ENCODE measurements around the gene TCTN2.
A peak's percentile ranks its signal among the peaks of the same experiment; 100 is the strongest.

TCTN2 gene

GRCh38 chr12:123686636-123687190, 15.8 kb downstream of the TCTN2 start:
- Histone ChIP-seq H3K27ac (ENCODE audit: low read depth, low read length) (no peak overlapping the region), H2AFZ (ENCODE audit: low read length, unreplicated experiment) (no peak overlapping the region), H3K4me1 (ENCODE audit: control insufficient read depth, insufficient read depth, low read length, unreplicated experiment) (no peaks in the 10 kb centered on the region), H3K79me2 (ENCODE audit: control insufficient read depth, insufficient read depth, low read length, unreplicated experiment) (no peaks in the 10 kb centered on the region), H3K4me3 (ENCODE audit: low read depth, low read length) (no peak overlapping the region), H3K27me3 (ENCODE audit: insufficient read depth, low read length) (no peaks in the 10 kb centered on the region), H3K36me3 (ENCODE audit: insufficient read depth, low read length) (peaks cover 5% of the 10 kb centered on the region; the same call in 1 of the 2 replicates)

GRCh38 chr12:123690191-123690840, 19.4 kb downstream of the TCTN2 start:
- Histone ChIP-seq H3K27me3 (ENCODE audit: insufficient read depth, low read length) (no peaks in the 10 kb centered on the region), H3K4me1 (ENCODE audit: control insufficient read depth, insufficient read depth, low read length, unreplicated experiment) (no peaks in the 10 kb centered on the region), H3K36me3 (ENCODE audit: insufficient read depth, low read length) (peaks cover 5% of the 10 kb centered on the region; the same call in 1 of the 2 replicates), H2AFZ (ENCODE audit: low read length, unreplicated experiment) (no peak overlapping the region), H3K79me2 (ENCODE audit: control insufficient read depth, insufficient read depth, low read length, unreplicated experiment) (no peaks in the 10 kb centered on the region), H3K4me3 (ENCODE audit: low read depth, low read length) (no peak overlapping the region), H3K27ac (ENCODE audit: low read depth, low read length) (no peak overlapping the region)

- Histone ChIP-seq H3K79me2 (ENCODE audit: control insufficient read depth, insufficient read depth, low read length, unreplicated experiment) (no peaks in the 10 kb centered on the region), H3K4me3 (ENCODE audit: low read depth, low read length) (no peak overlapping the region), H2AFZ (ENCODE audit: low read length, unreplicated experiment) (no peak overlapping the region), H3K4me1 (ENCODE audit: control insufficient read depth, insufficient read depth, low read length, unreplicated experiment) (no peaks in the 10 kb centered on the region), H3K27me3 (ENCODE audit: insufficient read depth, low read length) (no peaks in the 10 kb centered on the region), H3K36me3 (ENCODE audit: insufficient read depth, low read length) (no peaks in the 10 kb centered on the region; the same call in 1 of the 2 replicates), H3K27ac (ENCODE audit: low read depth, low read length) (no peak overlapping the region)
These were observed 25.3 kb downstream of the TCTN2 start for GRCh38 chr12:123696207-123696606.

DNA sequence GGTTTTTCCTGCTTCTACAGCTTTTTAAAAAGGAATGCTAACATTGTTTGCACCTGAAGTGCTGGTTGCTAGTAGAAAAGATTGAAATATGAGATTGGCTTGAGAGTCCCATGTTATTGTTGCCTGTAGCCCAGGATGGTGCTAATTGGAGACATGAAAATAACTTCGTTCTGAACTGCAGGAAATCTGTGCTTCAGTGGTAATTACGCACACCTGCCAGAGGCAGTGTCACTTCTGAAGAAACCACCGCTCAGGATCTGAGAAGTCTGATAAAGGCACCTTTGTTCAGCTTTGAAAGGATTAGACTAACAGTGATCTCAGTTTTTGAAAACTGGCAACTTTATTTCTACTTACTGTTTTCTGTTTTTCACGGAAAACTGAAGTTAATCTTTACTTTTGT, 25.7 kb downstream of the TCTN2 start:
- Histone ChIP-seq H3K79me2 (ENCODE audit: control insufficient read depth, insufficient read depth, low read length, unreplicated experiment) (no peaks in the 10 kb centered on the region), H2AFZ (ENCODE audit: low read length, unreplicated experiment) (no peak overlapping the region), H3K27me3 (ENCODE audit: insufficient read depth, low read length) (no peaks in the 10 kb centered on the region), H3K4me3 (ENCODE audit: low read depth, low read length) (no peak overlapping the region), H3K36me3 (ENCODE audit: insufficient read depth, low read length) (no peaks in the 10 kb centered on the region; the same call in 1 of the 2 replicates), H3K4me1 (ENCODE audit: control insufficient read depth, insufficient read depth, low read length, unreplicated experiment) (no peaks in the 10 kb centered on the region), H3K27ac (ENCODE audit: low read depth, low read length) (no peak overlapping the region)

GRCh38 chr12:123705935-123706334, 35.0 kb downstream of the TCTN2 start:
- H3K79me2 ChIP-seq (ENCODE audit: control insufficient read depth, insufficient read depth, low read length, unreplicated experiment) = no peaks in the 10 kb centered on the region
- peaks cover 12% of the 10 kb centered on the region for H3K36me3 ChIP-seq (ENCODE audit: insufficient read depth, low read length)
- H3K27ac ChIP-seq (ENCODE audit: low read depth, low read length) = no peak overlapping the region
- H3K27me3 ChIP-seq (ENCODE audit: insufficient read depth, low read length) = no peaks in the 10 kb centered on the region
- H3K4me3 ChIP-seq (ENCODE audit: low read depth, low read length) = no peak overlapping the region
- H3K4me1 ChIP-seq (ENCODE audit: control insufficient read depth, insufficient read depth, low read length, unreplicated experiment) = no peaks in the 10 kb centered on the region
- H2AFZ ChIP-seq (ENCODE audit: low read length, unreplicated experiment) = no peak overlapping the region

DNA sequence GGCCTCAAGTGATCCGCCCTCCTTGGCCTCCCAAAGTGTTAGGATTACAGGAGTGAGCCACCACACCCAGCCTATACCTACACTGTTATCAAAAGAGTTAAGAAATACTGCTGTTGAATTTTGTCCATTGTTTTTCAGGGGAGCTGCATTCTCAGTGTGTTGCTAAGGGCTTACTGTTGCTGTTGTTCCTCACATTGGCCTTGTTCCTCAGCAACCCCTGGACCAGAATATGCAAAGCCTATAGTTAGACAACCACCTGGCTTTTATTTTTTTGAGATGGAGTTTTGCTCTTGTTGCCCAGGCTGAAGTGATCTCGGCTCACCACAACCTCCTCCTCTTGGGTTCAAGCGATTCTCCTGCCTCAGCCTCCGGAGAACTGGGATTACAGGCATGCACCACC, 36.6 kb downstream of the TCTN2 start:
- no peak overlapping the region for H3K4me3 ChIP-seq (ENCODE audit: low read depth, low read length)
- H2AFZ ChIP-seq (ENCODE audit: low read length, unreplicated experiment) = no peak overlapping the region
- H3K27ac ChIP-seq (ENCODE audit: low read depth, low read length) = no peak overlapping the region
- H3K27me3 ChIP-seq (ENCODE audit: insufficient read depth, low read length) = no peaks in the 10 kb centered on the region
- peaks cover 12% of the 10 kb centered on the region for H3K36me3 ChIP-seq (ENCODE audit: insufficient read depth, low read length)
- H3K79me2 ChIP-seq (ENCODE audit: control insufficient read depth, insufficient read depth, low read length, unreplicated experiment) = peaks cover 2% of the 10 kb centered on the region
- no peaks in the 10 kb centered on the region for H3K4me1 ChIP-seq (ENCODE audit: control insufficient read depth, insufficient read depth, low read length, unreplicated experiment)

- Histone ChIP-seq H3K27ac (ENCODE audit: low read depth, low read length) (no peak overlapping the region), H3K4me3 (ENCODE audit: low read depth, low read length) (peak overlapping the region; percentile 99), H3K79me2 (ENCODE audit: control insufficient read depth, insufficient read depth, low read length, unreplicated experiment) (peaks cover 23% of the 10 kb centered on the region), H3K36me3 (ENCODE audit: insufficient read depth, low read length) (no peaks in the 10 kb centered on the region), H2AFZ (ENCODE audit: low read length, unreplicated experiment) (peak overlapping the region; percentile 88), H3K27me3 (ENCODE audit: insufficient read depth, low read length) (no peaks in the 10 kb centered on the region), H3K4me1 (ENCODE audit: control insufficient read depth, insufficient read depth, low read length, unreplicated experiment) (peaks cover 16% of the 10 kb centered on the region)
These were observed 41.9 kb downstream of the TCTN2 start for GRCh38 chr12:123712780-123713319.

GRCh38 chr12:123713398-123713797, 42.5 kb downstream of the TCTN2 start:
- Histone ChIP-seq H3K27me3 (ENCODE audit: insufficient read depth, low read length) (no peaks in the 10 kb centered on the region), H3K27ac (ENCODE audit: low read depth, low read length) (no peak overlapping the region), H3K4me3 (ENCODE audit: low read depth, low read length) (peak overlapping the region; percentile 99), H2AFZ (ENCODE audit: low read length, unreplicated experiment) (no peak overlapping the region), H3K36me3 (ENCODE audit: insufficient read depth, low read length) (no peaks in the 10 kb centered on the region), H3K4me1 (ENCODE audit: control insufficient read depth, insufficient read depth, low read length, unreplicated experiment) (peaks cover 16% of the 10 kb centered on the region), H3K79me2 (ENCODE audit: control insufficient read depth, insufficient read depth, low read length, unreplicated experiment) (peaks cover 23% of the 10 kb centered on the region)

GRCh38 chr12:123713823-123714585, 43.1 kb downstream of the TCTN2 start:
- Histone ChIP-seq H2AFZ (ENCODE audit: low read length, unreplicated experiment) (no peak overlapping the region), H3K27ac (ENCODE audit: low read depth, low read length) (no peak overlapping the region), H3K79me2 (ENCODE audit: control insufficient read depth, insufficient read depth, low read length, unreplicated experiment) (peaks cover 23% of the 10 kb centered on the region), H3K4me1 (ENCODE audit: control insufficient read depth, insufficient read depth, low read length, unreplicated experiment) (peaks cover 16% of the 10 kb centered on the region), H3K36me3 (ENCODE audit: insufficient read depth, low read length) (no peaks in the 10 kb centered on the region), H3K4me3 (ENCODE audit: low read depth, low read length) (peak overlapping the region; percentile 99), H3K27me3 (ENCODE audit: insufficient read depth, low read length) (no peaks in the 10 kb centered on the region)

DNA sequence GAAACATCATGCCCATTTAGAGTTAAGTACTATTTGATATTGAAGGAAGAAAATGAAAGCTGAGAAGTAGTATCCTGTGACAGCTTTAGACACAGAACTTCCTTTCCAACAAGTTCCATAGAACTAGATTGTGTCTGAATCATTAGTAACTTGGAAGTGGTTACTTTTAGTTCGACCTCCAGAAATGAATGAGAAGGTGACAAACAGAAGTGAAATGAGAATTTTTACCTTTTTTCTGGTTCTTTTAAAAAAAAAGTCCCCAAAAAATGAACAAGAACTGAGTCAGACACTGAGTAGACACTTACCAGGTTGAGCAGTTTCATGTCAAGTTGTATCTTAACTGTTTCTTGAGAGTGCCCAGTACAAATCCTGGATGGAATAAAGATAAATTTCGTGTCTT, 44.3 kb downstream of the TCTN2 start:
- Histone ChIP-seq H3K27ac (ENCODE audit: low read depth, low read length) (no peak overlapping the region), H2AFZ (ENCODE audit: low read length, unreplicated experiment) (no peak overlapping the region), H3K79me2 (ENCODE audit: control insufficient read depth, insufficient read depth, low read length, unreplicated experiment) (peaks cover 23% of the 10 kb centered on the region), H3K4me1 (ENCODE audit: control insufficient read depth, insufficient read depth, low read length, unreplicated experiment) (peaks cover 16% of the 10 kb centered on the region), H3K36me3 (ENCODE audit: insufficient read depth, low read length) (no peaks in the 10 kb centered on the region), H3K4me3 (ENCODE audit: low read depth, low read length) (no peak overlapping the region; the same call in 1 of the 2 replicates), H3K27me3 (ENCODE audit: insufficient read depth, low read length) (no peaks in the 10 kb centered on the region)
